Measurements from ENCODE around the gene SBNO1.

GRCh38 chr12:123390498-123391426 is 26.1 kb upstream of the SBNO1 start:
- TF ChIP-seq CTCF (IDR thresholded peaks at IDR 0.05): no peak
- TF ChIP-seq POLR2A (IDR thresholded peaks at IDR 0.05): no peak

Measured in right lobe of liver (tissue), 4 donors.